Endothelial cell of umbilical vein (primary cell): ENCODE data around the gene DIDO1. TPM values are rescaled to one million over a fixed set of nuclear protein-coding genes. Genes with fewer than 3 reads are reported as not detected.

Source experiments
- BruUV-seq: library from RNA; stranded (reverse); fragments of 400-500 nt; replicated peaks from 2 replicates; lab custom pipeline; 2021; lab: Mats Ljungman, UMichigan
- CTCF ChIA-PET: fragments of 300-600, 350-600 bp; sonication (Branson Sonifier 250); formaldehyde crosslinking; loops from one replicate; lab custom pipeline; 2021; ENCODE audit warnings: antibody characterized with exemption, inconsistent platforms; lab: Charles Lee
- POLR2A ChIA-PET: fragments of 300-600, 350-600 bp; sonication (Branson Sonifier 250); formaldehyde crosslinking; loops from one replicate; lab custom pipeline; 2021; ENCODE audit warnings: antibody characterized with exemption, inconsistent platforms; lab: Charles Lee
- DNase-seq: peaks from one replicate; pipeline ENCODE4 v3.0.0-alpha.2; 2011; ENCODE audit warnings: low read depth, low spot score
- FAIRE-seq: peaks from 2 replicates; lab custom pipeline; 2011; peaks lifted over from hg19 to GRCh38; lab: Jason Lieb, UNC
- H2AFZ ChIP-seq: 2 replicates; pipeline ENCODE4 v1.6.0; 2012; ENCODE audit warnings: low read depth, low read length, control low read depth, inconsistent platforms
- H3K27ac ChIP-seq: 2 replicates; pipeline ENCODE4 v1.5.1; 2011; ENCODE audit warnings: low read depth, mild to moderate bottlenecking, control low read depth, low read length, moderate library complexity; ENCODE audit not compliant: insufficient read depth
- H3K27me3 ChIP-seq, 2 experiments: 2 replicates each; pipeline versions ENCODE4 v1.6.0 to v1.6.1; 2011; ENCODE audit warnings: low read length in 2 of 2, mixed read lengths in 1 of 2; ENCODE audit not compliant: control insufficient read depth in 2 of 2, insufficient read depth in 2 of 2
- H3K36me3 ChIP-seq, 2 experiments: 2 replicates in 1 of 2; 3 replicates in 1 of 2; pipeline ENCODE4 v1.5.1; 2011; ENCODE audit warnings: low read length in 2 of 2, mild to moderate bottlenecking in 1 of 2, moderate library complexity in 1 of 2; ENCODE audit not compliant: control insufficient read depth in 2 of 2, insufficient read depth in 2 of 2; ENCODE audit errors: extremely low read depth in 1 of 2
- H3K4me1 ChIP-seq: 3 replicates; pipeline ENCODE4 v1.5.1; 2011; ENCODE audit warnings: mild to moderate bottlenecking, low read length; ENCODE audit not compliant: control insufficient read depth, insufficient read depth; ENCODE audit errors: extremely low read depth
- H3K4me2 ChIP-seq: 2 replicates; pipeline ENCODE4 v1.6.1; 2011; ENCODE audit warnings: low read length, control low read depth, mixed read lengths; ENCODE audit not compliant: insufficient read depth
- H3K4me3 ChIP-seq, 3 experiments: fragments of 200-600 bp in 1 of 3; sonication (generic), shearing (Covaris generic) in 1 of 3; replicated peaks in 1 of 3; 2 replicates each; pipeline ENCODE4 v1.5.1; 2011 to 2016; ENCODE audit warnings: control low read depth in 3 of 3, low read length in 3 of 3, mild to moderate bottlenecking in 2 of 3, inconsistent platforms in 1 of 3, low read depth in 1 of 3, moderate library complexity in 1 of 3; ENCODE audit not compliant: insufficient read depth in 1 of 3
- H3K79me2 ChIP-seq: 2 replicates; pipeline ENCODE4 v1.6.0; 2012; ENCODE audit warnings: low read length, inconsistent platforms; ENCODE audit not compliant: control insufficient read depth, insufficient read depth
- H3K9ac ChIP-seq: replicated peaks from 2 replicates; pipeline ENCODE3; 2011; ENCODE audit warnings: low read length, control low read depth; ENCODE audit not compliant: insufficient read depth; ENCODE audit errors: extremely low read depth
- H3K9me1 ChIP-seq: replicated peaks from 3 replicates; pipeline ENCODE4 v1.6.0; 2011; ENCODE audit warnings: mild to moderate bottlenecking, low read length; ENCODE audit not compliant: control insufficient read depth, insufficient read depth; ENCODE audit errors: extremely low read depth
- H3K9me3 ChIP-seq: replicated peaks from 2 replicates; pipeline ENCODE4 v1.5.1; 2012; ENCODE audit warnings: low read length, inconsistent platforms; ENCODE audit not compliant: control insufficient read depth, insufficient read depth
- H4K20me1 ChIP-seq: replicated peaks from 2 replicates; pipeline ENCODE3; 2011; ENCODE audit warnings: mild to moderate bottlenecking, low read length; ENCODE audit not compliant: control insufficient read depth, insufficient read depth; ENCODE audit errors: extremely low read depth
- FOS ChIP-seq: IDR thresholded peaks from 2 replicates; pipeline ENCODE4 v1.6.1; 2011; ENCODE audit warnings: mild to moderate bottlenecking, low read length, moderate library complexity, borderline replicate concordance; ENCODE audit not compliant: insufficient read depth
- GATA2 ChIP-seq: IDR thresholded peaks from 2 replicates; pipeline ENCODE4 v1.7.0; 2011; ENCODE audit warnings: low read depth, mild to moderate bottlenecking, moderate library complexity, mixed read lengths, low read length; ENCODE audit not compliant: insufficient read length, insufficient read depth
- JUN ChIP-seq: IDR thresholded peaks from 2 replicates; pipeline ENCODE4 v1.6.1; 2011; ENCODE audit warnings: borderline replicate concordance, low read depth; ENCODE audit not compliant: insufficient read length, insufficient read depth
- MYC ChIP-seq: IDR thresholded peaks from one replicate; pipeline ENCODE4 v1.6.1; 2011; ENCODE audit warnings: mild to moderate bottlenecking, low read depth, low read length
- POLR2A ChIP-seq: IDR thresholded peaks from 2 replicates; pipeline ENCODE4 v1.6.1; 2012; ENCODE audit warnings: low read depth, mild to moderate bottlenecking, control low read depth, low read length
- POLR2AphosphoS5 ChIP-seq: IDR thresholded peaks from 2 replicates; pipeline ENCODE4 v1.6.1; 2012; ENCODE audit warnings: low read depth, mild to moderate bottlenecking, control low read depth, low read length, moderate library complexity; ENCODE audit not compliant: insufficient read depth
- dilution Hi-C: fragments of 300-500 bp; cut with MboI; formaldehyde crosslinking; loops from one replicate; pipeline ENCODE4 v1.15.0; 2019; ENCODE audit warnings: low sequenced_read_pairs; ENCODE audit not compliant: extremely low pct_ligation_motif_present
- intact Hi-C: fragments of 100-400 bp; cut with micrococcal nuclease; formaldehyde crosslinking; loops from one replicate; pipeline ENCODE4 v1.10.0; 2022
- polyA plus RNA-seq, 4 experiments: library from polyadenylated mRNA; depleted of rRNA in 3 of 4; stranded (reverse) in 3 of 4; unstranded in 1 of 4; fragments of >200 nt; gene quantifications; 2 replicates each; pipeline versions ENCODE4 v1.2.1 to v1.2.3, GENCODE V29; 2011 to 2012; ENCODE audit warnings: missing spikeins in 1 of 4
- total RNA-seq: library from RNA; stranded (reverse); gene quantifications from 2 replicates; pipeline ENCODE4 v1.2.3, GENCODE V29; 2021
- TF ChIP-seq, protein P1 (sequence below), 2 donors: IDR thresholded peaks; 1 replicate in 1 of 2; 2 replicates in 1 of 2; pipeline ENCODE4 v1.5.1; 2011; ENCODE audit warnings: low read length in 2 of 2, mild to moderate bottlenecking in 2 of 2, moderate library complexity in 2 of 2, control low read depth in 1 of 2, inconsistent platforms in 1 of 2, low read depth in 1 of 2; ENCODE audit not compliant: insufficient read depth in 1 of 2; ENCODE audit errors: extremely low read depth in 1 of 2
- TF ChIP-seq, protein P2 (sequence below): IDR thresholded peaks from 2 replicates; pipeline ENCODE4 v1.6.1; 2011; ENCODE audit not compliant: insufficient read depth, insufficient read length

The DIDO1 gene
- total and polyA plus RNA-seq, 2 donors (not counting 3 experiments of a cell fraction or from before 2014, with no cell fraction given) = 22.1 to 51.2 TPM

DNA sequence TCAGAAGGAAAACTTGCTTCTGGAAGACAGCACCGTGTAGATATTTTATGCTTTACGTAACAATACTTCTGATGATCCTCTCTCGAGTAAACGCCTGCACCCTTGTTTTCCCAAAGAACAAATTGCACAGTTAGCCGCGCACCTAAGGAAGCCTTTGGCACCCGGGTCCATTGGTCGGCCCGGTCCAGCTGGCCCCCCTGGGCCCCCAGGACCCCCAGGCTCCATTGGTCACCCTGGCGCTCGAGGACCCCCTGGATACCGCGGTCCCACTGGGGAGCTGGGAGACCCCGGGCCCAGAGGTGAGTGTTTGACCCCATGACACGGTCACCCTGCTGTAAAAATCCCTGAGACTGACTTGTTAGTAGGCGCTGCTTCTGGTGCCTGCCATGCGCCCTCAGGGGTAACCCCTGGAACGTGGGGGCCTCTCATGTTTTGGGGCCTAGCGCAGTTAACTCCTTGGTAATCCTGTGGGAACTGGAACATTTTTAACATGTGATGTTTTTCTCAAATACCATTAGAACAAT, 89.3 kb downstream of the DIDO1 start:
- Histone ChIP-seq H3K4me1 (no peaks in the 10 kb centered on the region), H3K27me3 (no peaks in the 10 kb centered on the region), H3K79me2 (no peaks in the 10 kb centered on the region), H3K9me1 (no peaks in the 10 kb centered on the region), H4K20me1 (no peaks in the 10 kb centered on the region), H3K4me3 (no peak overlapping the region), H2AFZ (no peak overlapping the region), H3K4me2 (no peak overlapping the region), H3K9me3 (no peaks in the 10 kb centered on the region), H3K27ac (no peak overlapping the region), H3K9ac (no peak overlapping the region), H3K36me3 (no peaks in the 10 kb centered on the region)
- no peak for FAIRE-seq
- dilution Hi-C loops = no loop called here
- TF ChIP-seq, protein P1, sequence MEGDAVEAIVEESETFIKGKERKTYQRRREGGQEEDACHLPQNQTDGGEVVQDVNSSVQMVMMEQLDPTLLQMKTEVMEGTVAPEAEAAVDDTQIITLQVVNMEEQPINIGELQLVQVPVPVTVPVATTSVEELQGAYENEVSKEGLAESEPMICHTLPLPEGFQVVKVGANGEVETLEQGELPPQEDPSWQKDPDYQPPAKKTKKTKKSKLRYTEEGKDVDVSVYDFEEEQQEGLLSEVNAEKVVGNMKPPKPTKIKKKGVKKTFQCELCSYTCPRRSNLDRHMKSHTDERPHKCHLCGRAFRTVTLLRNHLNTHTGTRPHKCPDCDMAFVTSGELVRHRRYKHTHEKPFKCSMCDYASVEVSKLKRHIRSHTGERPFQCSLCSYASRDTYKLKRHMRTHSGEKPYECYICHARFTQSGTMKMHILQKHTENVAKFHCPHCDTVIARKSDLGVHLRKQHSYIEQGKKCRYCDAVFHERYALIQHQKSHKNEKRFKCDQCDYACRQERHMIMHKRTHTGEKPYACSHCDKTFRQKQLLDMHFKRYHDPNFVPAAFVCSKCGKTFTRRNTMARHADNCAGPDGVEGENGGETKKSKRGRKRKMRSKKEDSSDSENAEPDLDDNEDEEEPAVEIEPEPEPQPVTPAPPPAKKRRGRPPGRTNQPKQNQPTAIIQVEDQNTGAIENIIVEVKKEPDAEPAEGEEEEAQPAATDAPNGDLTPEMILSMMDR (IDR thresholded peaks at IDR 0.05; ENCODE audit: extremely low read depth in 1 of 2, insufficient read depth in 1 of 2, low read depth in 1 of 2, low read length in 2 of 2) = no peak
- TF ChIP-seq POLR2AphosphoS5 (no peak), MYC (no peak), JUN (no peak), GATA2 (no peak), FOS (no peak), POLR2A (no peak)
- TF ChIP-seq, protein P2, sequence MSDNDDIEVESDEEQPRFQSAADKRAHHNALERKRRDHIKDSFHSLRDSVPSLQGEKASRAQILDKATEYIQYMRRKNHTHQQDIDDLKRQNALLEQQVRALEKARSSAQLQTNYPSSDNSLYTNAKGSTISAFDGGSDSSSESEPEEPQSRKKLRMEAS = no peak
- ChIA-PET CTCF (no interaction called here), POLR2A (no interaction called here)
- intact Hi-C loops = no loop called here
- BruUV-seq = no TSS peak
- no peak for DNase-seq
